Stomach (tissue), 19 donors: Measurements from ENCODE around the gene ATP5F1D. TPM values are rescaled to one million over a fixed set of nuclear protein-coding genes. Genes with fewer than 3 reads are reported as not detected.
"Not testable (repeated sequence)": the region's sequence is repeated elsewhere in the genome, so short reads cannot be mapped to it uniquely, and the experiment has no call there.

ENCODE experiments used
- DNase-seq, 2 donors: peaks; one replicate each; pipeline versions ENCODE4 v3.0.0 to v3.0.0-alpha.2; 2013 to 2019
- H3K27ac ChIP-seq, 5 donors: fragments of 200-600 bp in 4 of 5; sonication (generic) in 4 of 5; one replicate each; pipeline ENCODE4 v1.5.1; 2013 to 2019; ENCODE audit warnings: mild to moderate bottlenecking in 1 of 5, moderate library complexity in 1 of 5
- H3K27me3 ChIP-seq, 3 donors: fragments of 200-600 bp; sonication (generic); one replicate each; pipeline ENCODE4 v1.5.1; 2017 to 2019; ENCODE audit warnings: mixed run types in 1 of 3
- H3K36me3 ChIP-seq, 4 donors: fragments of 200-600 bp; sonication (generic); 1 replicate in 3 of 4; 2 replicates in 1 of 4; pipeline ENCODE4 v1.5.1; 2016 to 2019
- H3K4me1 ChIP-seq, 4 donors: fragments of 200-600 bp; sonication (generic); one replicate each; pipeline ENCODE4 v1.5.1; 2016 to 2019
- H3K4me3 ChIP-seq, 4 donors: fragments of 200-600 bp; sonication (generic) in 3 of 4; one replicate each; pipeline ENCODE4 v1.5.1; 2016 to 2019; ENCODE audit warnings: mild to moderate bottlenecking in 1 of 4
- H3K9me3 ChIP-seq, 4 donors: fragments of 200-600 bp; sonication (generic); one replicate each; pipeline ENCODE4 v1.5.1; 2016 to 2019
- CTCF ChIP-seq, 7 experiments: fragments of 450-650 bp in 4 of 7; fragments of 200-600 bp in 3 of 7; sonication (generic) in 3 of 7; IDR thresholded peaks; one replicate each; pipeline ENCODE4 v1.5.1; 2016 to 2019; ENCODE audit warnings: antibody characterized with exemption in 7 of 7, control low read depth in 2 of 7, mild to moderate bottlenecking in 1 of 7
- EP300 ChIP-seq: sonication (generic); formaldehyde crosslinking; IDR thresholded peaks from one replicate; pipeline ENCODE4 v1.6.1; 2017; ENCODE audit warnings: antibody characterized with exemption
- POLR2A ChIP-seq, 4 donors: fragments of 450-650 bp; IDR thresholded peaks; one replicate each; pipeline ENCODE4 v1.6.1; 2016; ENCODE audit warnings: antibody characterized with exemption in 4 of 4, control low read depth in 2 of 4, mild to moderate bottlenecking in 1 of 4, moderate library complexity in 1 of 4
- POLR2AphosphoS5 ChIP-seq, 3 donors: sonication (generic); formaldehyde crosslinking; IDR thresholded peaks; one replicate each; pipeline ENCODE4 v1.6.1; 2016; ENCODE audit warnings: antibody characterized with exemption in 3 of 3
- WGBS, 5 donors: extraction: QIAGEN DNeasy Blood & Tissue Kit in 3 of 5; methylation state at CpG; one replicate each; pipeline versions ENCODE4 v1.1.5 to v1.1.7; 2013 to 2018; 5-methylcytosine and 5-hydroxymethylcytosine counted together
- intact Hi-C: fragments of 100-400 bp; cut with DNase I; formaldehyde crosslinking; loops from one replicate; pipeline ENCODE4 v1.15.1; 2023; ENCODE audit warnings: low total_unique reads
- long read RNA-seq, 10 donors: transcript quantifications; one replicate each; lab custom pipeline, GENCODE V29; 2026
- polyA plus RNA-seq, 3 donors: library from polyadenylated mRNA; stranded (reverse); fragments of 200-250 nt; gene quantifications; one replicate each; pipeline ENCODE4 v1.2.3, GENCODE V29; 2013
- total RNA-seq, 5 donors: library from RNA; depleted of rRNA; stranded (reverse); fragments of >200 nt; gene quantifications; one replicate each; pipeline versions ENCODE4 v1.1.0 to v1.2.3, GENCODE V29; 2014 to 2016
- donor health status: healthy with polysubstance abuse.
- donor health status: Bipolar disorder and iron deficiency.
- donor health status: healthy.

Gene ATP5F1D
- total RNA-seq: 100 to 1,000 TPM in 2 of 5 donors, 10 to 100 TPM in 3; 26.4 to 905 (median 37.9) TPM
- polyA plus RNA-seq: 100 to 1,000 TPM; 355 to 508 (median 358) TPM
- long read RNA-seq, donor 1, transcript ATP5F1D-202 (5 exons, 704 nt): major isoform, 33 of 54 reads
- long read RNA-seq, donor 1, transcript ATP5F1D-201 (4 exons, 997 nt): minor isoform, 17 of 54 reads
- long read RNA-seq, donor 1, partial matches to known transcripts: 0 of 54 reads
- long read RNA-seq, donor 1, other reads (novel, unspliced or antisense): 0 of 54 reads
- long read RNA-seq, donor 2, transcript ATP5F1D-202 (5 exons, 704 nt): major isoform, 58 of 76 reads
- long read RNA-seq, donor 2, transcript ATP5F1D-201 (4 exons, 997 nt): minor isoform, 16 of 76 reads
- long read RNA-seq, donor 2, partial matches to known transcripts: 0 of 76 reads
- long read RNA-seq, donor 2, other reads (novel, unspliced or antisense): 0 of 76 reads
- long read RNA-seq, donor 3, transcript ATP5F1D-202 (5 exons, 704 nt): major isoform, 33 of 50 reads
- long read RNA-seq, donor 3, transcript ATP5F1D-201 (4 exons, 997 nt): minor isoform, 15 of 50 reads
- long read RNA-seq, donor 3, partial matches to known transcripts: 0 of 50 reads
- long read RNA-seq, donor 3, other reads (novel, unspliced or antisense): 0 of 50 reads
- long read RNA-seq, donor 4, transcript ATP5F1D-202 (5 exons, 704 nt): major isoform, 6 of 10 reads
- long read RNA-seq, donor 4, partial matches to known transcripts: 0 of 10 reads
- long read RNA-seq, donor 4, other reads (novel, unspliced or antisense): 0 of 10 reads
- long read RNA-seq, donor 5, transcript ATP5F1D-202 (5 exons, 704 nt): major isoform, 64 of 93 reads
- long read RNA-seq, donor 5, transcript ATP5F1D-201 (4 exons, 997 nt): minor isoform, 23 of 93 reads
- long read RNA-seq, donor 5, partial matches to known transcripts: 0 of 93 reads
- long read RNA-seq, donor 5, other reads (novel, unspliced or antisense): 0 of 93 reads
- long read RNA-seq, donor 6, transcript ATP5F1D-202 (5 exons, 704 nt): major isoform, 174 of 253 reads
- long read RNA-seq, donor 6, transcript ATP5F1D-208 (1 exons, 1,587 nt): minor isoform, 5 of 253 reads
- long read RNA-seq, donor 6, transcript ATP5F1D-205 (4 exons, 1,144 nt): minor isoform, 9 of 253 reads
- long read RNA-seq, donor 6, transcript ATP5F1D-201 (4 exons, 997 nt): minor isoform, 56 of 253 reads
- long read RNA-seq, donor 6, partial matches to known transcripts: 0 of 253 reads
- long read RNA-seq, donor 6, other reads (novel, unspliced or antisense): 0 of 253 reads
- long read RNA-seq, donor 7, transcript ATP5F1D-202 (5 exons, 704 nt): major isoform, 77 of 118 reads
- long read RNA-seq, donor 7, transcript ATP5F1D-201 (4 exons, 997 nt): minor isoform, 25 of 118 reads
- long read RNA-seq, donor 7, partial matches to known transcripts: 9 of 118 reads
- long read RNA-seq, donor 7, other reads (novel, unspliced or antisense): 0 of 118 reads
- long read RNA-seq, donor 8, transcript ATP5F1D-202 (5 exons, 704 nt): major isoform, 59 of 94 reads
- long read RNA-seq, donor 8, transcript ATP5F1D-201 (4 exons, 997 nt): minor isoform, 27 of 94 reads
- long read RNA-seq, donor 8, partial matches to known transcripts: 0 of 94 reads
- long read RNA-seq, donor 8, other reads (novel, unspliced or antisense): 0 of 94 reads
- long read RNA-seq, donor 9, transcript ATP5F1D-201 (4 exons, 997 nt): minor isoform, 22 of 104 reads
- long read RNA-seq, donor 9, transcript ATP5F1D-202 (5 exons, 704 nt): major isoform, 60 of 104 reads
- long read RNA-seq, donor 9, partial matches to known transcripts: 13 of 104 reads
- long read RNA-seq, donor 9, other reads (novel, unspliced or antisense): 0 of 104 reads
- long read RNA-seq, donor 10, transcript ATP5F1D-202 (5 exons, 704 nt): major isoform, 25 of 39 reads
- long read RNA-seq, donor 10, transcript ATP5F1D-201 (4 exons, 997 nt): minor isoform, 11 of 39 reads
- long read RNA-seq, donor 10, partial matches to known transcripts: 0 of 39 reads
- long read RNA-seq, donor 10, other reads (novel, unspliced or antisense): 0 of 39 reads

GRCh38 chr19:1241417-1242095, at the start of gene ATP5F1D:
TSS of gene ATP5F1D (plus strand) at chr19:1241751. CDS start at chr19:1241851, 100 bp downstream.
- DNase-seq: peak; percentile 96 to 98
- Histone ChIP-seq H3K4me3 (peak within 1 kb of the TSS; percentile 76 to 92 (median 84)), H3K27ac (peak within 1 kb of the TSS; percentile 90 to 100 (median 95)), H3K27me3 (peaks cover 0 to 19% (median 9%) of the 10 kb centered on the region in 3 donors), H3K36me3 (peaks cover 0 to 5% (median 0%) of the 10 kb centered on the region in 4 donors), H3K9me3 (no peaks in the 10 kb centered on the region), H3K4me1 (peaks cover 69 to 91% (median 91%) of the 10 kb centered on the region in 4 donors)
- WGBS, 5 donors: 0 to 1% (median 1%) methylated on average over 16 to 77 of the region's 79 CpGs
- TF ChIP-seq EP300: no peak
- TF ChIP-seq POLR2AphosphoS5 (IDR thresholded peaks at IDR 0.05): peak; percentile 82 to 96 (median 85)
- TF ChIP-seq CTCF (IDR thresholded peaks at IDR 0.05): no peak
- intact Hi-C loops: no loop called here

- H3K36me3 ChIP-seq: no peaks in the 10 kb centered on the region
- H3K27me3 ChIP-seq: no peaks in the 10 kb centered on the region
- no peaks in the 10 kb centered on the region for H3K9me3 ChIP-seq
- 90 to 96% (median 93%) methylated on average over 8 to 10 of the region's 10 CpGs for WGBS, 5 donors
- peaks cover 10 to 21% (median 15%) of the 10 kb centered on the region in 4 donors for H3K4me1 ChIP-seq
- intact Hi-C loops: no loop called here
- H3K4me3 ChIP-seq: no peak overlapping the region
- DNase-seq: no peak
- TF ChIP-seq CTCF (IDR thresholded peaks at IDR 0.05) (no peak), POLR2A (IDR thresholded peaks at IDR 0.05) (no peak), POLR2AphosphoS5 (IDR thresholded peaks at IDR 0.05) (no peak), EP300 (no peak)
- no peak overlapping the region for H3K27ac ChIP-seq
These were observed 42.0 kb upstream of the ATP5F1D start for GRCh38 chr19:1199531-1199930.

GRCh38 chr19:1200614-1201013, 40.9 kb upstream of the ATP5F1D start:
- intact Hi-C loops, H3K27ac ChIP-seq: not testable (repeated sequence)
- WGBS, 5 donors: 79 to 94% (median 82%) methylated on average over 4 of the region's 4 CpGs

More at GRCh38 chr19:1200614-1201013, 40.9 kb upstream of the ATP5F1D start:
- not testable (repeated sequence) for H3K27me3 ChIP-seq, H3K4me3 ChIP-seq, H3K36me3 ChIP-seq, DNase-seq, H3K9me3 ChIP-seq
- peaks cover 16 to 29% (median 22%) of the 10 kb centered on the region in 4 donors for H3K4me1 ChIP-seq
